ENCODE data around the gene APCDD1L. TPM values are rescaled to one million over a fixed set of nuclear protein-coding genes. Genes with fewer than 3 reads are reported as not detected.

The APCDD1L gene
- total RNA-seq, result 3.0 TPM

DNA sequence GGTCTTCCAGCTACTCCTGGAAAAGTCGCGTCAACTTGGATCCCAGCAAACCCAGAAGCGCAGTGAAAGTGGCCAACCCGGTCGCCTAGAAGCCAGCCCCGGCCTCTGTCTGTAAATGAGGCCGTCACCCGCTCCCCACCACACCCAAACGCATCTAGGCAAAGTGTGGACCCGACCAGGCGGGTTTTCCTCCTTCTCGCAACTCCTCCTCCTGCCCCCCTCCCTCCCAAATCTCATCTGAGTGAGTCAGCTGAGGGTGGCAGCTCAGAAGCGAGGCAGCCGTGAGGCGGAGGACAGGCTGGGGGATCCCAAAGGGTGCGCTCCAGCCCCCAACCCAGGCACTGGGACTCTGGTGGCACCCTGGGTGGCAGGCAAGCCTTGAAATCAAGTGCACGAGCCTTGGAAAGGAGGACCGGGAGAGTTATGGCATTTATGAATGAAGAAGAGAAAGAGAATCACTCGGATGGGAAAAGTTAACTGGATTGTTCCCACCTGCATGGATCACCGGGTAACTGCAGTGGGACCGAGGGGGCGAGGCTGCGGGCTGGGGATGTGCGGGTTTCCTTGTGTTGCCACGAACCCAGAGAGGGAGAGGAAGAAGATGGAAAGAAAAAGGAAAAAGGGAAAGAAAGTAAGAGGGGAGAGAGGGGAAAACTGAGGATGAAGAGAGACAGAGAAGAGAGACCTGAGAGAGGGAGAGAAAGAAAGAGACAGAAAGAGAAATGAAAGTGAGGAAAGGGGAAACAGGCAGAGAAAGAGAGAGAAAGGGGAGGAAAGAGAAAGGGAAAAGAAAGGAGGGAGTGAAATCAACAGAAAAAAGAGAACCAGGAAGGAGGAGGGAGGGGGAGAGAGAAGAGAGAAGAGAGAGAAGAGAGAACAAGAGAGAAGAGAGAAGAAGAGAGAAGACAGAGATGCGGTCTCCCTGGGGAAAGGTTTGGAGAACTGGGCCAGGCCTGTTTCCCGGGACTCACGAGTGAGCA lies at the start of gene APCDD1L:
APCDD1L (minus strand) TSS at position 167 of the 980 bp plus-strand sequence. CDS start 692 bp downstream, outside the sequence.
- DNase-seq, result no peak

DNA sequence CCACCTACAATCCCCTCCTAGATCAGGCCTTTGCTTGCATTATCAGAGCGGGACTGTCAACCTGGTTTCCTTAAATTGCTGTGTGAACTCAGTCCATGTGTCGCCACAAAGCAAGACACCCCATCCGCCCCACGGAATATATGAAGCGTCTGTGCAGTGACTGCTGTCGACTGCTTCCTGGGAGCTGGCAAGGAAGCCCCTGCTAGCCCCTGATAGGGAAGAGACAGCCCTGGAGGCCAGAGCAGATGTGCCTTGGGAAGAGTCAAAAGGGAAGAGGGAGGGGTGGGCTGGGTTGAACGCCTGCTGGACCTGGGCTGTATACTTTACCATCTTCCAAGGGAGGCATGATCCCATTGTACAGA lies 44.1 kb upstream of the APCDD1L start:
- DNase-seq, result no peak

- DNase-seq, result no peak
Observed at GRCh38 chr20:58558486-58559367, 43.5 kb upstream of the APCDD1L start.

DNA sequence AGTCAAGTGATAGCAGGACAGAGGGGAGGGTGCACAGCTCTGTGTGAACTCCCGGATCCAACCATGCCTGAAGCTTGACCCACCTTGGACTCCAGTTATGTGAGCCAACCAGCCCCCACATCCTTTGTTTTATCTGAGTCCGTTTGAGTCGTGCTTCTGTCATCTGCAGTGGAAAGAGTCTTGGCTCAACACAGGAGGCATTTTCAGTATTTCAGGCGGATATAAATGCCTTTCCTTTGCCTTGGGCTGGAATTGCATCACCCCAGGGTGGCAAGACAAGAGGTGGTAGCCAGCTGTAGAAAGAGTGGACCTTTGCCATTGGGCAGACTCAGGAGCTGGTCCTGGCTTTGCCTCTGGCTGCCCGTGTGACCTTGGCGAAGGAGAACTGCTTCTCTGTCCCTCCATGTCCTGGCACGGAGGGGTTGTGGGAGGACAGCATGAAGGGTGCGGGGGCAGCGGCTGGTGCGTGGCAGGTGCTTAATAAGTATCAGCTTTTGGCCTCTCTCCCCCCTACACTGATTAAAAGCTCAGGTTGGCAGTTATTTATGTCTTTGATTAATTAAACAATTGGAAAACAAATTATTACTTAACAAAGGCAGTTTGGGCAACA lies 42.6 kb upstream of the APCDD1L start:
- no peak for DNase-seq

DNA sequence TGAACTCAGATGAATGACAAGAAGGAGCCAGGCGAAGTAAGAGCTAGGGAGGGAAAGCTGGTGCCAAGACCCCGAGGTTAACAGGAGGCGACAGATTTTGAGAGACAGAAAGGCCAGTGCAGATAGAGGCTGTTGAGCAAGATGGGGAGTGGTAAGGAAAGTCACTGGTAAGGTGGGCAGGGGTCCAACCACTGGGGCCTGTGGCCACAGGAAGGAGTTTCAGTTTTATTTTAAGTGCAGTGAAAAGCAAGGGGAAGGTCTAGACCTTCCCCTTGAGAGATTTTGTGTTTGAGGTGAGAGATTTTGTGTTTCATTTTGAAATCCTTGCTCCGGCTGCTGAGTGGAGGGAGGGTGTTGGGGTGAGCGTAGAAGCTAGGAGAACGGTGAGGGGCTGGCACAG lies 41.8 kb upstream of the APCDD1L start:
- DNase-seq, result no peak

DNA sequence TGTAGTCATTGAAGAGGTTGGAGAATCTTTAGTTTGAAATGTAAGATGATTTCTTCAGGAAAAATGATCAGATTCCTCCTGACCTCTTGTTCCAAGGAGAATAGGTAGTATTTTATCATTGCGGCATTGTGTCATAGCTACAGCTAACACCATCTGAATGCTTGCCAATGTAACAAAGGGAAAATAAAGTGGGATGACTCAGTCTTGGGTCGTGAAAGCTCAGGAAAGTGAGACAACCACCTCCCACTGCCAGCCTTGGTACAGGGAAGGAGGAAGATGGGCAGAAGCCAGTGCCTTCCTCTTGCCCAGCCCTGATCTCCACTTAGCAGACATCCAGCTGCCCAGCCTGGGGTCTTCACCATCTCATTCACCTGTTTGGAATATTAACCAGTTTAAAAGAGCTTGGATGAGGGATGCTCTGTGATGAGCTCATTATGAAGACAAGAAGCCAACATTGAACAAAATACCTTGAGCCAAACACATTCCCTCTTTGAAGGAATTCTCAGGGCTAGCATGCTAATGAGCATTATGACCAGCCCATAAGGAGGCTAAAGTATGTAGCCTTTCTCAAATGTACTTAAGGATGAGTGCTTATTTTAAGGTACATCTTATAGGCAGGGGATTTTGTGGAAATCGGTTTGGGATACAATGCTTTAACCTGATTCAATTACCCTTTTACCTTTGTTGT lies 40.0 kb upstream of the APCDD1L start:
- DNase-seq, result no peak

DNA sequence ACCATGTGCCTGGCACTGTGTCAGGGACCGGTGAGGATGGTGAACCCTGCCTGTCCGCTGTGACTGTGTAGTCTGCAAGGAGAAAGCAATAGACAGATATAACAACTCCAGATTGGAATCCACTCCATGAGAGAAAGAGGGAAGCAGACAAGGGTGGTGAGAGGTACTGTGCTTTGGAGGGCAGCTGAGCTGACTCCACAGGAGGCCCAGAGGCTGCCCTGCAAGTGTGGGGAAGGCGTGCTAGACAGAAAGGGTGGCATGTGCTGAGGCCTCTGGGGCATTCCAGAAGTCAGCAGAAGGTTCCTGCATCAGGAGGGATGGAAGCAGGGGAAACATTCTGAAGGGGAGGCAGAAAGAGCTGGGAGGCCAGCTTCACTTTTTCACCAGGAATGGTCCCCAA lies 39.3 kb upstream of the APCDD1L start:
- DNase-seq, result no peak

- peak; percentile 30 for DNase-seq
Observed at GRCh38 chr20:58553841-58554240, 38.6 kb upstream of the APCDD1L start.

DNA sequence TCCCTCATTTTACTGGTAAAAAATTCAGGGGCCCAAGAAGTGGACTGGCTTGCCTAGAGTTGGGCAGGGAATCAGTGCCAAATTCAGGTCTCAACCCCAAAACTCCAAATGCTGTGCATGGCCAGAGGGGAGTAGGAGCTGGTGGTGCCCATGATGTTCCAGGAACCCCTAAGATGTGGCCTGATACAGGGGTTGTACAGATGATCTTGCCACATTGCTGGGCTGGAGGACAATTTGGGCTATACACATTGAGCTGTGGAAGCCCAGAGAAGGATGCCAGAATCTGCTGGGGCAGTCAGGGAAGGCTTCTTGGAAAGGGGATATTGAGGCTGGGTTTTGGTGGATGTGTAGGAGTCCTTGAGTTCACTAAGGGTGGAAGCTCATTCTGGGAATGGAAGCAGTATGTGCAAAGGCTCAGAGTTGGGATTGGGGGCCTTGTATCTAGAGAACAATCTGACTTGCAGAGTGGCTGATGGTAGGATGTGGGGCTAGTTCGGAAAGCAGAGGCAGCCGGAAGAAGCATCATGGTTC lies 38.0 kb upstream of the APCDD1L start:
- no peak for DNase-seq

DNA sequence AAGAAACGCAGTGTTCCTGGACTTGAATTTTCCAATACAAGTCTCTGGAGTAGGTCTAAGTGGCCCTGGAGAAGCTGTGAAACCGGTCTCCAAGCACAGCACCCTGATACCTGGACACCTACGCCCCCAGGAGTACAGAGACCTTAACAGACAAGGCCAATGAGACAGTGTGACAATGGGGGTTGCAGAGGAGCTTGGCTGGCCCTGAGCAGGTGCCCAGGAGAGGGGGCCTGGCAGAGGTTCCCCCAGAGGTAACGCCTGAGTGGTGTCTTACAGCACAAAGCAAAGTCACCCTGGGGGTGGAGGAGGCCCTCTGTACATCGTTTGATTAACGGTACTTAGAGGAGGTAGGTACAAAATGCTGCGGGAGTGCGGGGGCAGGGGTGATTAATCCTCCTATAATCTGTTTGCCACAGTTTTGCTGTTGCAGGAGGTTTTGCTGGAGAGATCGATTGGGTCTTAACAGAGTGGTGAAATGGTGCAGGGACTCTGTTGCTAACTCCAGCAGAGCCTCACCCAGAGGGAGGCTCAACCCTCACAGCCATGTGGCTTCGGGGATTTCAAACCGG lies 37.3 kb upstream of the APCDD1L start:
- no peak for DNase-seq

GRCh38 chr20:58551631-58552030 lies 36.4 kb upstream of the APCDD1L start:
- DNase-seq, result no peak

DNA sequence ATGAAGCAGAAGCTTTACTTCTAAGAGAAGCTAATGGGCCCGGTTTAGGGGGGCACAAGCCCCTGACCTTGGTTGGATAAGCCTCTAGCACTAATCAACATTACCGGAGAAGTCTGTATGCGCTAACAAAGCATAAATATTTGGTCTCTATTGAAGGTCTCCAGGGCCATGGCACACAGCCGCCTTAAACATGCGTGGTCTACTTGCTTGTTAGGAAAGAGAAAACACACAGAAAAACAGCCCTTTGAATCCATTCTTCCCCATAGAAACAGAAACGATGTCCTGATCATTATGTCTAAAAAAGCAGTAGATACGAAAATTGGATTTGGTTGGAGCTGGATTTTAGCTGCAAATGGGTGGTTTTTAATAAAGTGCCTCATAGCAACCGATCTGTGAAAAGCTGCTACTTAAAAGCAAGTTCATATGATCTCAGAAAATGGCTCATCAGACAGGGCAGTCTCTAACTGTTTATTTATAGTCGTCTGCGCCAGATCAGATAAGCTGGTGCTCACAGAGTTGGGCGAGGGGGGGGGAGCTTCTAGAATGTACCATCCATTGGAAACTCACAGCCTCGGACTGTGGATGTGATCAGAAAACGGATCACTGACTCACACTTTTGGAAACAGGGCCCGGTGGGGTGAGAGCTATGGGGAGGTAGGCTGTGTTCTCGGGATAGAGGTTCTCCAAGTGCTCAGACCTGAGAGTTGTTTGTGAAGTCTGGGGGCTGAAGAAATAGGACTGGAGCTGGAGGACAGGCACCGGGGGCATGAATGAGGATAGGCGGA lies 35.3 kb upstream of the APCDD1L start:
- DNase-seq, result no peak

DNA sequence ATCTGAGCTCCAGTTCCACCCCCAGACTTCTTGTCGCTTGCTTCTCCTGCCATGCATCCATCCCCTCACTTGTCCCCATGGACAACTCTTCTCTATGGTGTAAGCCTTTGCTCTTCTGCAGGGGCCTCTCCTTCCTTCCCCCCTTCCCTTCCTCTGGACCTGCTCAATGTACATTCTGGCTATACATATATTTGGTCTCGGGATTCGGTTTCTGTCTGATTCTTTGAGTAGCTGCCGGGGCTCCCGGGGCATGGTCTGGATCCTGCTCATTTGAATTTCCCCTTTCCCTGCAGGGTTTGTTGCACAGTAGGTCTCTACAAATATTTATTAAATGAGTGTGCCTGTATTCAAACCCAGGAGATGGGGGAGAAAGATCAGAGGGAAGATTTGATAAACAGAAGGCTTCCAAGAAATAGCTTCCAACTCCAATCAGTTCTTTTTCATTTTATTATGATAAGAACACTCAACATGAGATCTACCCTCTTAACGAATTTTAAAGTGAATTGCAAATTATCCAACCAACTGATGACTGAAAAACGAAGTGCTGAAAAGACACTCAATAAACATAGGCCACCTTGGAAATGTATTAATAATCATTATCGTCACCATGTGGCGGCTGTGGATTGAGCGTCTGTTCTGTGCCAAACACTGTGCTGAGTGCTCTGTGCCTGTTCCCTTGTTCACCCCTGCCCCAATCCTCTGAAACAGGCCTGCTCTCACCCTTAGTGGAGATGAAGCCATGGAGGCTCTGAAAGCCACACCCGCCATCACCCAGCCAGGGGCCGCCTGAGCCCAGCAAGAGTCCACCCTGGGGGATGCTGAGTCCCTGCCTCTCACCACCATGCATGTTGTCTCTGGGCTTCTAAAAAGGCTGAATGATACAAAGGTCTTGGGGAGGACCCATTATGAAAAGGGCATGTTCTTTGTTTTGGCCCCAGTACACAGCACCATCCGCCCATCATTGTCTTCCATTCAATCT lies 34.3 kb upstream of the APCDD1L start:
- DNase-seq, result no peak

GRCh38 chr20:58547623-58548475 lies 32.6 kb upstream of the APCDD1L start:
- DNase-seq, result no peak

DNA sequence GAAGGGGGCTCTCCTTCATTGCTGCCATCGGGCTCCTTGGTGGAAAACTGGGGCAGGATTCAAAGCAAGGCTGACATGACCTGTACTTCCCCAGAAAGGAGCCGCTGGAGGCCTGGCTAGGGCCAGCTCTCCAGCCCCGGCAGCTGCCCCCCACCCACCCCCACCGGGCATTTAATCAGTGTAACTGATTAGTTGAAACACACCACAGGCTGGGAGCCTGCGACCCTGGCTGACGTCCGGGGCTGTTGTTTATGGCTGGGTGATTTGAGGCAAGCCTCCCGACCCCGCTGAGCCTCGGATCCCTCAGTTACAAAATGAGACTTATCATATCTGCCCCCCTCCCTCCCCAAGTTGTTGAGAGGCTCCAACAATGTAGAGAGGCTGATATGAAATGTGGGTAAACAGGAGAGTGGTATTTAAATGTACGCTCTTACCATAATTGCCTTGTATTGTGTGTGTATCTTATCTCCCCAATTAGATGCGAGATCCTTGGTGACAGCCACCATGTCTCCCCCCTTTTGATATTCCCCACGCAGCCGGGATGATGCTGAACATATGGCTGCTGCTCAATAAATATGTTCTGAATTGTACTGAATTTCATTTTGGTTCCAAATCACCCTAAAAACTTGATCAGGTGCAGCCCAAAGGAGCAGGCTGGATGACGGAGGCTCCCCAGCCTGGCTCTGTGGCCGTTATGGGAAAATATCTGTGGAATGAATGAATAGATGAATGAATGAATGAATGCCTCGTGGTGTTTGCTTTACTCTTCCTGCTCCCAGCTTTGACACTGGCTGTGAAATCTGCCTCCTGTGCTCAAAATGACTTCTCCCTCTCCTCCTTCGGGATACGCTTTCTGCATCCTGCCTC lies 31.8 kb upstream of the APCDD1L start:
- no peak for DNase-seq

- no peak for DNase-seq
Observed at GRCh38 chr20:58546416-58546711, 31.2 kb upstream of the APCDD1L start.

Data from skin of body (tissue), 2 donors.